Measurements from ENCODE around the gene PTCSC3. TPM values are rescaled to one million over a fixed set of nuclear protein-coding genes. Genes with fewer than 3 reads are reported as not detected.

Gene PTCSC3
- total RNA-seq, 1 experiment from 2014 or later: not detected

DNA sequence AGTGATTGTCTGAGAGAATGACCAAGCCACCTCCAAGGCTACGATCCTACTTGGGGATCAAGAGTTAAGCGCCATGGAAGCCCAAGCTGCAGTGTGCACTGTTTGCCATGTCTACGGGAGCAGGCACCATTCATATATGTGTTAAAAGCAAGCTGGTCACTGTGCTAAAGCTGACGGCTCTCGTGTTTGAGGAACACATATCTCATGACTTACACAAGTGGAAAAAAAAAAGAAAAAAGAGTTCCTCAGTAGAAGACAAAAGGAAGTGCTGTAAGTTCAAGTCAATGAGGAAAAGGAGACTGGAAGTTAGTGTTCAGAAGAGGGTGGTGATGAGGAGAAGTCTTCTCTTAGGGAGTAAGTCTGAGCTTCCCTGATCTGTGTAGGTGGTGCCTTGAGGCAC is 4.9 kb upstream of the PTCSC3 start:
- no TSS peak for BruUV-seq (replicated peaks)
- DNase-seq (ENCODE audit: low read depth, low spot score): no peak
- Histone ChIP-seq H3K4me1 (ENCODE audit: control insufficient read depth, insufficient read depth, low read length) (no peaks in the 10 kb centered on the region), H3K9me3 (ENCODE audit: control insufficient read depth, insufficient read depth, low read depth, low read length) (no peaks in the 10 kb centered on the region), H3K27me3 (ENCODE audit: control insufficient read depth, insufficient read depth, low read length) (no peaks in the 10 kb centered on the region), H3K4me3 (ENCODE audit: low read depth in 2 of 2, low read length in 2 of 2) (no peak overlapping the region), H3K27ac (ENCODE audit: low read length) (no peak overlapping the region), H3K36me3 (ENCODE audit: control insufficient read depth, insufficient read depth, low read length) (no peaks in the 10 kb centered on the region)
- CTCF ChIA-PET: no interaction called here
- in situ Hi-C loops (cut with HindIII; ENCODE audit: low pct_unique_long_range_greater_than_20kb, low sequenced_read_pairs) (no loop called here), intact Hi-C loops (cut with micrococcal nuclease; ENCODE audit: unreplicated experiment) (no loop called here)
- no peak for TF ChIP-seq SIN3A (IDR thresholded peaks at IDR 0.05; ENCODE audit: borderline replicate concordance, insufficient read depth, low read depth, low read length)
- no peak for TF ChIP-seq POLR2AphosphoS5 (IDR thresholded peaks at IDR 0.05; ENCODE audit: low read depth, low read length)
- TF ChIP-seq, protein P1, sequence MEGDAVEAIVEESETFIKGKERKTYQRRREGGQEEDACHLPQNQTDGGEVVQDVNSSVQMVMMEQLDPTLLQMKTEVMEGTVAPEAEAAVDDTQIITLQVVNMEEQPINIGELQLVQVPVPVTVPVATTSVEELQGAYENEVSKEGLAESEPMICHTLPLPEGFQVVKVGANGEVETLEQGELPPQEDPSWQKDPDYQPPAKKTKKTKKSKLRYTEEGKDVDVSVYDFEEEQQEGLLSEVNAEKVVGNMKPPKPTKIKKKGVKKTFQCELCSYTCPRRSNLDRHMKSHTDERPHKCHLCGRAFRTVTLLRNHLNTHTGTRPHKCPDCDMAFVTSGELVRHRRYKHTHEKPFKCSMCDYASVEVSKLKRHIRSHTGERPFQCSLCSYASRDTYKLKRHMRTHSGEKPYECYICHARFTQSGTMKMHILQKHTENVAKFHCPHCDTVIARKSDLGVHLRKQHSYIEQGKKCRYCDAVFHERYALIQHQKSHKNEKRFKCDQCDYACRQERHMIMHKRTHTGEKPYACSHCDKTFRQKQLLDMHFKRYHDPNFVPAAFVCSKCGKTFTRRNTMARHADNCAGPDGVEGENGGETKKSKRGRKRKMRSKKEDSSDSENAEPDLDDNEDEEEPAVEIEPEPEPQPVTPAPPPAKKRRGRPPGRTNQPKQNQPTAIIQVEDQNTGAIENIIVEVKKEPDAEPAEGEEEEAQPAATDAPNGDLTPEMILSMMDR (IDR thresholded peaks at IDR 0.05): no peak
- TF ChIP-seq TCF7L2 (IDR thresholded peaks at IDR 0.05; ENCODE audit: low read depth, low read length): no peak
- TF ChIP-seq, protein P2, sequence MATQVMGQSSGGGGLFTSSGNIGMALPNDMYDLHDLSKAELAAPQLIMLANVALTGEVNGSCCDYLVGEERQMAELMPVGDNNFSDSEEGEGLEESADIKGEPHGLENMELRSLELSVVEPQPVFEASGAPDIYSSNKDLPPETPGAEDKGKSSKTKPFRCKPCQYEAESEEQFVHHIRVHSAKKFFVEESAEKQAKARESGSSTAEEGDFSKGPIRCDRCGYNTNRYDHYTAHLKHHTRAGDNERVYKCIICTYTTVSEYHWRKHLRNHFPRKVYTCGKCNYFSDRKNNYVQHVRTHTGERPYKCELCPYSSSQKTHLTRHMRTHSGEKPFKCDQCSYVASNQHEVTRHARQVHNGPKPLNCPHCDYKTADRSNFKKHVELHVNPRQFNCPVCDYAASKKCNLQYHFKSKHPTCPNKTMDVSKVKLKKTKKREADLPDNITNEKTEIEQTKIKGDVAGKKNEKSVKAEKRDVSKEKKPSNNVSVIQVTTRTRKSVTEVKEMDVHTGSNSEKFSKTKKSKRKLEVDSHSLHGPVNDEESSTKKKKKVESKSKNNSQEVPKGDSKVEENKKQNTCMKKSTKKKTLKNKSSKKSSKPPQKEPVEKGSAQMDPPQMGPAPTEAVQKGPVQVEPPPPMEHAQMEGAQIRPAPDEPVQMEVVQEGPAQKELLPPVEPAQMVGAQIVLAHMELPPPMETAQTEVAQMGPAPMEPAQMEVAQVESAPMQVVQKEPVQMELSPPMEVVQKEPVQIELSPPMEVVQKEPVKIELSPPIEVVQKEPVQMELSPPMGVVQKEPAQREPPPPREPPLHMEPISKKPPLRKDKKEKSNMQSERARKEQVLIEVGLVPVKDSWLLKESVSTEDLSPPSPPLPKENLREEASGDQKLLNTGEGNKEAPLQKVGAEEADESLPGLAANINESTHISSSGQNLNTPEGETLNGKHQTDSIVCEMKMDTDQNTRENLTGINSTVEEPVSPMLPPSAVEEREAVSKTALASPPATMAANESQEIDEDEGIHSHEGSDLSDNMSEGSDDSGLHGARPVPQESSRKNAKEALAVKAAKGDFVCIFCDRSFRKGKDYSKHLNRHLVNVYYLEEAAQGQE (IDR thresholded peaks at IDR 0.05; ENCODE audit: insufficient read depth in 1 of 2, low read depth in 2 of 2, low read length in 1 of 2): no peak
- POLR2A ChIA-PET: no interaction called here
- ATAC-seq: no peak

DNA sequence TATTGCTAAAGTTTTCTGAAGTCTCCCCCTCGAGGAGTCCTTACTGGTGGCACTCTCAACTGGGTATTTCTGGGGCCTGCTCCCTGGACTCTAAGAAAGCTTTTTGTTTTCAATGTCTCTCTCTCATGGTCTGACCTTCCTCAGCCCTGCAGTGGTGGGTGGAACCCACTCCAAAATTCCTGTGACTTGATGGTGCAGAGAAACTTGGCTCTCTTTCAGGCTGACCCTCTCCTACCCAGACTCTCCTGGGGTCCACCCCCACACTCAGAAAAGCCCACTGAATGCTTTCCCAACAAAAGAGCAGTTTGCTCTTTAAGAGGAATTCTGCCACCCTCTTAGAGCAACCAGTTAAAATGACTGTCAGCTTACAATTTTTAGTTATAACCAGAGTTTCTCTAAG is 967 bp upstream of the PTCSC3 start:
- no peak overlapping the region for H3K27ac ChIP-seq (ENCODE audit: low read length)
- TF ChIP-seq POLR2AphosphoS5 (IDR thresholded peaks at IDR 0.05; ENCODE audit: low read depth, low read length): no peak
- TF ChIP-seq, protein P2 (IDR thresholded peaks at IDR 0.05; ENCODE audit: insufficient read depth in 1 of 2, low read depth in 2 of 2, low read length in 1 of 2): no peak
- TF ChIP-seq SIN3A (IDR thresholded peaks at IDR 0.05; ENCODE audit: borderline replicate concordance, insufficient read depth, low read depth, low read length): no peak
- TF ChIP-seq, protein P1 (IDR thresholded peaks at IDR 0.05): no peak
- no peak overlapping the region for H3K4me3 ChIP-seq (ENCODE audit: low read depth in 2 of 2, low read length in 2 of 2)
- DNase-seq (ENCODE audit: low read depth, low spot score): no peak
- BruUV-seq (replicated peaks): no TSS peak
- no peaks in the 10 kb centered on the region for H3K9me3 ChIP-seq (ENCODE audit: control insufficient read depth, insufficient read depth, low read depth, low read length)
- intact Hi-C loops (cut with micrococcal nuclease; ENCODE audit: unreplicated experiment): no loop called here
- in situ Hi-C loops (cut with HindIII; ENCODE audit: low pct_unique_long_range_greater_than_20kb, low sequenced_read_pairs): no loop called here
- H3K27me3 ChIP-seq (ENCODE audit: control insufficient read depth, insufficient read depth, low read length): peaks cover 2% of the 10 kb centered on the region
- H3K4me1 ChIP-seq (ENCODE audit: control insufficient read depth, insufficient read depth, low read length): no peaks in the 10 kb centered on the region
- POLR2A ChIA-PET: no interaction called here
- CTCF ChIA-PET: no interaction called here
- H3K36me3 ChIP-seq (ENCODE audit: control insufficient read depth, insufficient read depth, low read length): no peaks in the 10 kb centered on the region
- ATAC-seq: no peak

Data from Panc1 (cell line).